Measurements from ENCODE around the gene KIR3DL1. TPM values are rescaled to one million over a fixed set of nuclear protein-coding genes. Genes with fewer than 3 reads are reported as not detected.
"Not testable (repeated sequence)": the region's sequence is repeated elsewhere in the genome, so short reads cannot be mapped to it uniquely, and the experiment has no call there.

KIR3DL1 gene
- total and polyA plus RNA-seq, 7 experiments from 2014 or later = 0.14 to 2.0 (median 1.1) TPM; not detected in 4

- ChIA-PET POLR2A (no interaction called here), CTCF (no interaction called here)
- H3K36me3 ChIP-seq (ENCODE audit: control insufficient read depth in 2 of 3, insufficient read depth in 3 of 3, low read length in 3 of 3) = no peaks in the 10 kb centered on the region
- Mint-ChIP-seq H3K9me3 (peaks cover 0 to 17% (median 8%) of the 10 kb centered on the region in 11 donors), H3K27me3 (peaks cover 0 to 56% (median 23%) of the 10 kb centered on the region in 5 donors), H3K4me1 (peaks cover 0 to 9% (median 0%) of the 10 kb centered on the region in 7 donors), H3K27ac (no peak overlapping the region), H3K4me3 (no peak overlapping the region), H3K36me3 (peaks cover 0 to 4% (median 0%) of the 10 kb centered on the region in 5 donors)
- H3K4me1 ChIP-seq (ENCODE audit: control insufficient read depth in 2 of 2, insufficient read depth in 2 of 2, low read length in 2 of 2) = no peaks in the 10 kb centered on the region
- ATAC-seq = peak; percentile 48
- H3K27me3 ChIP-seq (ENCODE audit: control insufficient read depth in 2 of 2, insufficient read depth in 2 of 2, low read length in 2 of 2) = no peaks in the 10 kb centered on the region
- intact Hi-C loops (cut with micrococcal nuclease) = no loop called here
- no peak for DNase-seq
- no peaks in the 10 kb centered on the region for H3K9me3 ChIP-seq (ENCODE audit: control insufficient read depth in 2 of 3, low read length in 3 of 3)
- no peak overlapping the region for H3K27ac ChIP-seq (ENCODE audit: low read depth, low read length)
- H3K4me3 ChIP-seq (ENCODE audit: low read length) = no peak overlapping the region
These were observed 35.1 kb downstream of the KIR3DL1 start for GRCh38 chr19:54851353-54851752.

GRCh38 chr19:54855241-54855640 is 39.0 kb downstream of the KIR3DL1 start:
- intact Hi-C loops (cut with micrococcal nuclease); H3K4me3 Mint-ChIP-seq; H3K4me3 ChIP-seq (ENCODE audit: low read length); H3K27ac ChIP-seq (ENCODE audit: low read depth, low read length); CTCF ChIA-PET; H3K4me1 ChIP-seq (ENCODE audit: control insufficient read depth in 2 of 2, insufficient read depth in 2 of 2, low read length in 2 of 2); POLR2A ChIA-PET; H3K4me1 Mint-ChIP-seq; DNase-seq; H3K36me3 ChIP-seq (ENCODE audit: control insufficient read depth in 2 of 3, insufficient read depth in 3 of 3, low read length in 3 of 3); H3K27me3 ChIP-seq (ENCODE audit: control insufficient read depth in 2 of 2, insufficient read depth in 2 of 2, low read length in 2 of 2); ATAC-seq; H3K36me3 Mint-ChIP-seq; H3K9me3 ChIP-seq (ENCODE audit: control insufficient read depth in 2 of 3, low read length in 3 of 3): not testable (repeated sequence)
- Mint-ChIP-seq H3K27me3 (peaks cover 3 to 44% (median 15%) of the 10 kb centered on the region in 5 donors), H3K27ac (peak overlapping the region in 1 of 9 donors; percentile 2), H3K9me3 (peaks cover 0 to 16% (median 2%) of the 10 kb centered on the region in 11 donors)

- POLR2A ChIA-PET = not testable (repeated sequence)
These were observed 42.2 kb downstream of the KIR3DL1 start for GRCh38 chr19:54858476-54858875.

GRCh38 chr19:54859421-54859820 is 43.2 kb downstream of the KIR3DL1 start:
- POLR2A ChIA-PET; H3K27ac ChIP-seq (ENCODE audit: low read depth, low read length): not testable (repeated sequence)

More at GRCh38 chr19:54858476-54858875, 42.2 kb downstream of the KIR3DL1 start:
- CTCF ChIA-PET; H3K27me3 ChIP-seq (ENCODE audit: control insufficient read depth in 2 of 2, insufficient read depth in 2 of 2, low read length in 2 of 2); H3K4me1 ChIP-seq (ENCODE audit: control insufficient read depth in 2 of 2, insufficient read depth in 2 of 2, low read length in 2 of 2); H3K4me3 ChIP-seq (ENCODE audit: low read length); H3K36me3 ChIP-seq (ENCODE audit: control insufficient read depth in 2 of 3, insufficient read depth in 3 of 3, low read length in 3 of 3); H3K9me3 ChIP-seq (ENCODE audit: control insufficient read depth in 2 of 3, low read length in 3 of 3); intact Hi-C loops (cut with micrococcal nuclease); H3K27ac ChIP-seq (ENCODE audit: low read depth, low read length); H3K4me3 Mint-ChIP-seq; H3K27ac Mint-ChIP-seq; H3K4me1 Mint-ChIP-seq; ATAC-seq; DNase-seq; H3K36me3 Mint-ChIP-seq: not testable (repeated sequence)
- H3K9me3 Mint-ChIP-seq = peaks cover 0 to 25% (median 8%) of the 10 kb centered on the region in 11 donors
- H3K27me3 Mint-ChIP-seq = peaks cover 3 to 35% (median 12%) of the 10 kb centered on the region in 5 donors

GRCh38 chr19:54863459-54863858 is 47.2 kb downstream of the KIR3DL1 start:
- CTCF ChIA-PET; H3K36me3 Mint-ChIP-seq; H3K27me3 ChIP-seq (ENCODE audit: control insufficient read depth in 2 of 2, insufficient read depth in 2 of 2, low read length in 2 of 2); H3K27ac Mint-ChIP-seq; H3K4me1 ChIP-seq (ENCODE audit: control insufficient read depth in 2 of 2, insufficient read depth in 2 of 2, low read length in 2 of 2); H3K4me3 ChIP-seq (ENCODE audit: low read length); H3K36me3 ChIP-seq (ENCODE audit: control insufficient read depth in 2 of 3, insufficient read depth in 3 of 3, low read length in 3 of 3); H3K4me3 Mint-ChIP-seq; POLR2A ChIA-PET; intact Hi-C loops (cut with micrococcal nuclease); DNase-seq; H3K9me3 ChIP-seq (ENCODE audit: control insufficient read depth in 2 of 3, low read length in 3 of 3); H3K4me1 Mint-ChIP-seq; H3K27ac ChIP-seq (ENCODE audit: low read depth, low read length); ATAC-seq: not testable (repeated sequence)
- Mint-ChIP-seq H3K27me3 (peaks cover 3 to 43% (median 29%) of the 10 kb centered on the region in 5 donors), H3K9me3 (peaks cover 0 to 31% (median 6%) of the 10 kb centered on the region in 11 donors)

More at GRCh38 chr19:54859421-54859820, 43.2 kb downstream of the KIR3DL1 start:
- H3K4me3 ChIP-seq (ENCODE audit: low read length); H3K36me3 Mint-ChIP-seq; CTCF ChIA-PET; intact Hi-C loops (cut with micrococcal nuclease); H3K36me3 ChIP-seq (ENCODE audit: control insufficient read depth in 2 of 3, insufficient read depth in 3 of 3, low read length in 3 of 3); H3K4me3 Mint-ChIP-seq; H3K9me3 ChIP-seq (ENCODE audit: control insufficient read depth in 2 of 3, low read length in 3 of 3); H3K4me1 ChIP-seq (ENCODE audit: control insufficient read depth in 2 of 2, insufficient read depth in 2 of 2, low read length in 2 of 2); H3K27ac Mint-ChIP-seq; DNase-seq; H3K27me3 ChIP-seq (ENCODE audit: control insufficient read depth in 2 of 2, insufficient read depth in 2 of 2, low read length in 2 of 2); H3K4me1 Mint-ChIP-seq: not testable (repeated sequence)
- ATAC-seq = peak; percentile 65
- peaks cover 3 to 31% (median 12%) of the 10 kb centered on the region in 5 donors for H3K27me3 Mint-ChIP-seq
- H3K9me3 Mint-ChIP-seq = peaks cover 0 to 25% (median 6%) of the 10 kb centered on the region in 11 donors

DNA sequence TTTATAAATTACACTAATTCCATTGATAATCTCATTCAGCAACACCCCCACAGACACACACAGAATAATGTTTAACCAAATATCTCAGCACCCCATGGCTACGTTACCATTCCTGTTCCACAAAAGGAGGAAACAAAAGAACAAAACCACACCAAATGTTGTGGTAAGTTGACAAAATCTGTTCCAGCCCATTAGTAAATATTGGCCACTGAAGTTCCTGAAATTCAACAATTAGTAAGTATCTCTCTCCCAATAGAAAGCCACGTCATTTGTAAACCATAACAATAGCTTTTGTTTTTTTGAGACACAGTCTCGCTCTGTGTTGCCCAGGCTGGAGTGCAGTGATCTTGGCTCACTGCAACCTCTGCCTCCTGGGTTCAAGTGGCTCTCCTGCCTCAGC is 55.4 kb downstream of the KIR3DL1 start:
- Mint-ChIP-seq H3K4me1 (peaks cover 0 to 6% (median 0%) of the 10 kb centered on the region in 7 donors), H3K4me3 (no peak overlapping the region), H3K27me3 (peaks cover 14 to 30% (median 23%) of the 10 kb centered on the region in 5 donors), H3K27ac (no peak overlapping the region), H3K9me3 (peaks cover 0 to 37% (median 10%) of the 10 kb centered on the region in 11 donors), H3K36me3 (peaks cover 0 to 5% (median 0%) of the 10 kb centered on the region in 5 donors)
- intact Hi-C loops (cut with micrococcal nuclease) = no loop called here
- no peak overlapping the region for H3K4me3 ChIP-seq (ENCODE audit: low read length)
- DNase-seq = no peak
- peak; percentile 59 for ATAC-seq
- H3K36me3 ChIP-seq (ENCODE audit: control insufficient read depth in 2 of 3, insufficient read depth in 3 of 3, low read length in 3 of 3) = no peaks in the 10 kb centered on the region
- ChIA-PET POLR2A (no interaction called here), CTCF (no interaction called here)
- no peak overlapping the region for H3K27ac ChIP-seq (ENCODE audit: low read depth, low read length)
- H3K4me1 ChIP-seq (ENCODE audit: control insufficient read depth in 2 of 2, insufficient read depth in 2 of 2, low read length in 2 of 2) = no peaks in the 10 kb centered on the region
- no peaks in the 10 kb centered on the region for H3K27me3 ChIP-seq (ENCODE audit: control insufficient read depth in 2 of 2, insufficient read depth in 2 of 2, low read length in 2 of 2)
- H3K9me3 ChIP-seq (ENCODE audit: control insufficient read depth in 2 of 3, low read length in 3 of 3) = no peaks in the 10 kb centered on the region

- no peaks in the 10 kb centered on the region for H3K36me3 Mint-ChIP-seq
- intact Hi-C loops (cut with micrococcal nuclease) = no loop called here
- Histone ChIP-seq H3K36me3 (ENCODE audit: control insufficient read depth in 2 of 3, insufficient read depth in 3 of 3, low read length in 3 of 3) (no peaks in the 10 kb centered on the region), H3K27ac (ENCODE audit: low read depth, low read length) (no peak within 1 kb of the TSS), H3K27me3 (ENCODE audit: control insufficient read depth in 2 of 2, insufficient read depth in 2 of 2, low read length in 2 of 2) (no peaks in the 10 kb centered on the region), H3K4me1 (ENCODE audit: control insufficient read depth in 2 of 2, insufficient read depth in 2 of 2, low read length in 2 of 2) (no peaks in the 10 kb centered on the region), H3K4me3 (ENCODE audit: low read length) (no peak within 1 kb of the TSS), H3K9me3 (ENCODE audit: control insufficient read depth in 2 of 3, low read length in 3 of 3) (no peaks in the 10 kb centered on the region)
- POLR2A ChIA-PET = no interaction called here
- DNase-seq (no peak), ATAC-seq (peak; percentile 55)
- H3K9me3 Mint-ChIP-seq = peaks cover 0 to 28% (median 5%) of the 10 kb centered on the region in 11 donors
- peaks cover 0 to 8% (median 0%) of the 10 kb centered on the region in 7 donors for H3K4me1 Mint-ChIP-seq
- CTCF ChIA-PET = no interaction called here
- H3K27ac Mint-ChIP-seq = no peak within 1 kb of the TSS
- H3K27me3 Mint-ChIP-seq = peaks cover 13 to 21% (median 18%) of the 10 kb centered on the region in 5 donors
- no peak within 1 kb of the TSS for H3K4me3 Mint-ChIP-seq
These were observed 57.7 kb downstream of the KIR3DL1 start, which contains the start of gene FCAR for GRCh38 chr19:54873990-54874389. Gene FCAR, plus strand, starts transcription at chr19:54874235. Its CDS starts 55 bp downstream, at chr19:54874290.

Data from naive thymus-derived CD4-positive, alpha-beta T cell (primary cell).